Activated CD4-positive, alpha-beta memory T cell treated with anti-CD3 and anti-CD28 coated beads for 36 hours (primary cell): ENCODE results near the gene MAPK1. TPM values are rescaled to one million over a fixed set of nuclear protein-coding genes. Genes with fewer than 3 reads are reported as not detected.
"Not testable (repeated sequence)": the region's sequence is repeated elsewhere in the genome, so short reads cannot be mapped to it uniquely, and the experiment has no call there.

ENCODE experiments used
- CTCF ChIA-PET: fragments of 350-600 bp; sonication (Branson Sonifier 250); formaldehyde crosslinking; loops from one replicate; lab custom pipeline; 2021; ENCODE audit warnings: antibody characterized with exemption, inconsistent platforms; lab: Charles Lee
- POLR2A ChIA-PET: fragments of 350-600 bp; sonication (Branson Sonifier 250); formaldehyde crosslinking; loops from one replicate; lab custom pipeline; 2021; ENCODE audit warnings: antibody characterized with exemption; lab: Charles Lee
- DNase-seq: peaks from one replicate; pipeline ENCODE4 v3.0.0-alpha.2; 2020
- H3K27ac Mint-ChIP-seq: one replicate; pipeline ENCODE4 v1.8.0; 2021; ENCODE audit warnings: mixed read lengths
- H3K27me3 Mint-ChIP-seq: one replicate; pipeline ENCODE4 v1.8.0; 2021; ENCODE audit warnings: mixed read lengths
- H3K36me3 Mint-ChIP-seq: one replicate; pipeline ENCODE4 v1.8.0; 2021; ENCODE audit warnings: mixed read lengths
- H3K4me1 Mint-ChIP-seq: one replicate; pipeline ENCODE4 v1.8.0; 2021; ENCODE audit warnings: low read depth, mixed read lengths
- H3K4me3 Mint-ChIP-seq: one replicate; pipeline ENCODE4 v1.8.0; 2021; ENCODE audit warnings: mild to moderate bottlenecking, mixed read lengths
- H3K9me3 Mint-ChIP-seq: one replicate; pipeline ENCODE4 v1.8.0; 2021; ENCODE audit warnings: mixed read lengths
- intact Hi-C: fragments of 100-400 bp; cut with micrococcal nuclease; formaldehyde crosslinking; loops from one replicate; pipeline ENCODE4 v1.15.1; 2023
- total RNA-seq, 2 experiments: library from RNA; stranded (reverse); gene quantifications; one replicate each; pipeline ENCODE4 v1.2.3, GENCODE V29; 2021

The MAPK1 gene
- total RNA-seq, 2 experiments from 2014 or later, result 70.2 to 75.6 TPM

DNA sequence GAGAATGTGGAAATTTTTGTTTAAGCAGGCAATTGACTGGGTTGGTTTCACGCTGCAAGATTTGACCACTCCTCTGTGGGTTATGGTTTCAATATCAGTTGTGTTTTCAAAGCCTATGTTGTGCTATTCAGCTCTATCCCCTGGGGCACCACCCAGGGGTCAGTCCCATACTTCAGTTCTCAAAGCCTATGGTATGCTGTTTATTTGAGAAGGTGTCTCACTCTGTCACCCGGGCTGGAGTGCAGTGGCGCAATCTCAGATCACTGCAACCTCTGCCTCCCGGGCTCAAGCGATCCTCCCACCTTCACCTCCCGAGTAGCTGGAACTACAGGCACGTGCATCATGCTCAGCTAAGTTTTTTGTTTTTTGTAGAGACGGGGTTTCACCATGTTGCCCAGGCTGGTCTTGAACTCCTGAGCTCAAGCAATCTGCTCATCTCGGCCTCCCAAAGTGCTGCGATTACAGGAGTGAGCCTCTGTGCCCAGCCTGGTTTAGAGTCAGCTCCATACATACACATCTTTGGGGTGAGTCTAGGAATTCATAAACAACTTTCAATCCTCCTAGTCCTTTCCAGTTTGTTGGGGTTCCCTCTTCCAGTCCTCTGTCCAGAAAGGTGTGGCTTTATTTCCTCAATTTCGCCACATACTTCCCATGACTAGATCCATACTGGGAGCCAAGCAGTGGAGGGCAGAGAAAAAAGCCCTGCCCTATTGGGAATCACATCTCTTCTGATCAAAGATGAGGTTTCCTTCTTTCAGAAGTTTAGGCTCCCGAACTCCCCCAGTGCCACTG, 35.0 kb upstream of the MAPK1 start:
- no peak for DNase-seq
- no peaks in the 10 kb centered on the region for H3K4me1 Mint-ChIP-seq
- no peaks in the 10 kb centered on the region for H3K36me3 Mint-ChIP-seq
- ChIA-PET CTCF (interaction anchor here (0.9 kb wide), 1 partner anchor 26 kb away, joined by 4 read pairs; no protein-coding TSS in a partner anchor), POLR2A (no interaction called here)
- no peak overlapping the region for H3K27ac Mint-ChIP-seq
- intact Hi-C loops, result no loop called here
- no peak overlapping the region for H3K4me3 Mint-ChIP-seq
- no peaks in the 10 kb centered on the region for H3K27me3 Mint-ChIP-seq
- H3K9me3 Mint-ChIP-seq, result no peaks in the 10 kb centered on the region

GRCh38 chr22:21898354-21898896, 31.0 kb upstream of the MAPK1 start:
- CTCF ChIA-PET, result interaction anchor here (0.7 kb wide), 1 partner anchor 74 kb away, joined by 3 read pairs; no protein-coding TSS in a partner anchor
- Mint-ChIP-seq H3K36me3 (no peaks in the 10 kb centered on the region), H3K4me1 (no peaks in the 10 kb centered on the region), H3K9me3 (no peaks in the 10 kb centered on the region), H3K27ac (no peak overlapping the region), H3K27me3 (no peaks in the 10 kb centered on the region), H3K4me3 (no peak overlapping the region)
- POLR2A ChIA-PET, result interaction anchor here (0.6 kb wide), 1 partner anchor 106 kb away, joined by 6 read pairs; no protein-coding TSS in a partner anchor
- intact Hi-C loops, result no loop called here
- no peak for DNase-seq

- Mint-ChIP-seq H3K27ac (no peak overlapping the region), H3K9me3 (no peaks in the 10 kb centered on the region), H3K36me3 (no peaks in the 10 kb centered on the region), H3K4me3 (no peak overlapping the region), H3K27me3 (no peaks in the 10 kb centered on the region), H3K4me1 (no peaks in the 10 kb centered on the region)
- POLR2A ChIA-PET, result no interaction called here
- CTCF ChIA-PET, result interaction anchor here (1.3 kb wide), 1 partner anchor 75 kb away, joined by 3 read pairs; no protein-coding TSS in a partner anchor
- no peak for DNase-seq
- intact Hi-C loops, result no loop called here
These were observed 29.6 kb upstream of the MAPK1 start for GRCh38 chr22:21896951-21897513.

DNA sequence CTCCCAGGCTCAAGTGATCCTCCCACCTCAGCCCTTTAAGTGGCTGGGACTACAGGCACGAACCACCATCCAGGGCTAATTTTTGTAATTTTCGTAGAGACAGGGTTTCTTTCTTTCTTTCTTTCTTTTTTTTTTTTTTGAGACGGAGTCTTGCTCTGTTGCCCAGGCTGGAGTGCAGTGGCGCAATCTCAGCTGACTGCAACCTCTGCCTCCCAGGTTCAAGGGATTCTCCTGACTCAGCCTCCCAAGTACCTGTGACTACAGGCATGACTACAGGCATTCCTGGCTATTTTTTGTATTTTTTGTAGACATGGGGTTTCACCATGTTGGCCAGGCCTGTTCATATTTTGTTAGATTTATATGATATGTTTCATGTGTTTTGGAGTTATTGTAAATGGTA, 28.8 kb upstream of the MAPK1 start:
- H3K9me3 Mint-ChIP-seq, H3K4me1 Mint-ChIP-seq, H3K27me3 Mint-ChIP-seq, DNase-seq, H3K36me3 Mint-ChIP-seq, H3K4me3 Mint-ChIP-seq, intact Hi-C loops, POLR2A ChIA-PET, H3K27ac Mint-ChIP-seq: not testable (repeated sequence)
- CTCF ChIA-PET, result interaction anchor here (1.3 kb wide), 1 partner anchor 76 kb away, joined by 3 read pairs; no protein-coding TSS in a partner anchor

GRCh38 chr22:21894799-21895198, 27.4 kb upstream of the MAPK1 start:
- no peak overlapping the region for H3K4me3 Mint-ChIP-seq
- no peaks in the 10 kb centered on the region for H3K9me3 Mint-ChIP-seq
- intact Hi-C loops, result no loop called here
- DNase-seq, result no peak
- no peaks in the 10 kb centered on the region for H3K36me3 Mint-ChIP-seq
- H3K4me1 Mint-ChIP-seq, result no peaks in the 10 kb centered on the region
- CTCF ChIA-PET, result no interaction called here
- POLR2A ChIA-PET, result no interaction called here
- H3K27ac Mint-ChIP-seq, result no peak overlapping the region
- H3K27me3 Mint-ChIP-seq, result no peaks in the 10 kb centered on the region

GRCh38 chr22:21889251-21889990, 22.0 kb upstream of the MAPK1 start:
- no peaks in the 10 kb centered on the region for H3K9me3 Mint-ChIP-seq
- H3K4me3 Mint-ChIP-seq, result no peak overlapping the region
- H3K27me3 Mint-ChIP-seq, result no peaks in the 10 kb centered on the region
- ChIA-PET POLR2A (no interaction called here), CTCF (no interaction called here)
- H3K4me1 Mint-ChIP-seq, result no peaks in the 10 kb centered on the region
- no peak overlapping the region for H3K27ac Mint-ChIP-seq
- intact Hi-C loops, result no loop called here
- no peaks in the 10 kb centered on the region for H3K36me3 Mint-ChIP-seq
- DNase-seq, result no peak

GRCh38 chr22:21887841-21888240, 20.4 kb upstream of the MAPK1 start:
- Mint-ChIP-seq H3K4me1 (no peaks in the 10 kb centered on the region), H3K4me3 (no peak overlapping the region), H3K9me3 (no peaks in the 10 kb centered on the region), H3K36me3 (no peaks in the 10 kb centered on the region), H3K27ac (no peak overlapping the region), H3K27me3 (no peaks in the 10 kb centered on the region)
- CTCF ChIA-PET, result no interaction called here
- POLR2A ChIA-PET, result interaction anchor here (0.7 kb wide), 1 partner anchor 17 kb away, joined by 3 read pairs; no protein-coding TSS in a partner anchor
- intact Hi-C loops, result no loop called here
- no peak for DNase-seq

DNA sequence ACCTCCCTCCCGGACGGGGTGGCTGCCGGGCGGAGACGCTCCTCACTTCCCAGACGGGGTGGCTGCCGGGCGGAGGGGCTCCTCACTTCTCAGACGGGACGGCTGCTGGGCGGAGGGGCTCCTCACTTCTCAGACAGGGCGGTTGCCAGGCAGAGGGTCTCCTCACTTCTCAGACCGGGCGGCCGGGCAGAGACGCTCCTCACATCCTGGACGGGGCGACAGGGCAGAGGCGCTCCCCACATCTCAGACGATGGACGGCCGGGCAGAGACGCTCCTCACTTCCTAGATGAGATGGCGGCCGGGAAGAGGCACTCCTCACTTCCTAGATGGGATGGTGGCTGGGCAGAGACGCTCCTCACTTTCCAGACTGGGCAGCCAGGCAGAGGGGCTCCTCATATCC, 16.5 kb upstream of the MAPK1 start:
- H3K36me3 Mint-ChIP-seq, H3K9me3 Mint-ChIP-seq, H3K4me3 Mint-ChIP-seq, H3K4me1 Mint-ChIP-seq, DNase-seq, CTCF ChIA-PET, POLR2A ChIA-PET, H3K27ac Mint-ChIP-seq, H3K27me3 Mint-ChIP-seq, intact Hi-C loops: not testable (repeated sequence)

DNA sequence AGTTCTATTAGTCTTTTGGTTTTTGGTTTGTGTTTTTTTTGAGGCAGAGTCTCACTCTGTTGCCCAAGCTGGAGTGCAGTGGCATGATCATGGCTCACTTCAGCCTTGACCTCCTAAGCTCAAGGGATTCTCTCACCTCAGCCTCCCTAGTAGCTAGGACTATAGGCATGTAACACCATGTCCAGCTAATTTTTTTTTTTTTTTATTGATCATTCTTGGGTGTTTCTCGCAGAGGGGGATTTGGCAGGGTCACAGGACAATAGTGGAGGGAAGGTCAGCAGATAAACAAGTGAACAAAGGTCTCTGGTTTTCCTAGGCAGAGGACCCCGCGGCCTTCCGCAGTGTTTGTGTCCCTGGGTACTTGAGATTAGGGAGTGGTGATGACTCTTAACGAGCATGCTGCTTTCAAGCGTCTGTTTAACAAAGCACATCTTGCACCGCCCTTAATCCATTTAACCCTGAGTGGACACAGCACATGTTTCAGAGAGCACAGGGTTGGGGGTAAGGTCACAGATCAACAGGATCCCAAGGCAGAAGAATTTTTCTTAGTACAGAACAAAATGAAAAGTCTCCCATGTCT, 15.4 kb upstream of the MAPK1 start:
- intact Hi-C loops, H3K4me1 Mint-ChIP-seq, H3K27me3 Mint-ChIP-seq, H3K36me3 Mint-ChIP-seq, H3K4me3 Mint-ChIP-seq, H3K27ac Mint-ChIP-seq, POLR2A ChIA-PET, H3K9me3 Mint-ChIP-seq, DNase-seq, CTCF ChIA-PET: not testable (repeated sequence)

DNA sequence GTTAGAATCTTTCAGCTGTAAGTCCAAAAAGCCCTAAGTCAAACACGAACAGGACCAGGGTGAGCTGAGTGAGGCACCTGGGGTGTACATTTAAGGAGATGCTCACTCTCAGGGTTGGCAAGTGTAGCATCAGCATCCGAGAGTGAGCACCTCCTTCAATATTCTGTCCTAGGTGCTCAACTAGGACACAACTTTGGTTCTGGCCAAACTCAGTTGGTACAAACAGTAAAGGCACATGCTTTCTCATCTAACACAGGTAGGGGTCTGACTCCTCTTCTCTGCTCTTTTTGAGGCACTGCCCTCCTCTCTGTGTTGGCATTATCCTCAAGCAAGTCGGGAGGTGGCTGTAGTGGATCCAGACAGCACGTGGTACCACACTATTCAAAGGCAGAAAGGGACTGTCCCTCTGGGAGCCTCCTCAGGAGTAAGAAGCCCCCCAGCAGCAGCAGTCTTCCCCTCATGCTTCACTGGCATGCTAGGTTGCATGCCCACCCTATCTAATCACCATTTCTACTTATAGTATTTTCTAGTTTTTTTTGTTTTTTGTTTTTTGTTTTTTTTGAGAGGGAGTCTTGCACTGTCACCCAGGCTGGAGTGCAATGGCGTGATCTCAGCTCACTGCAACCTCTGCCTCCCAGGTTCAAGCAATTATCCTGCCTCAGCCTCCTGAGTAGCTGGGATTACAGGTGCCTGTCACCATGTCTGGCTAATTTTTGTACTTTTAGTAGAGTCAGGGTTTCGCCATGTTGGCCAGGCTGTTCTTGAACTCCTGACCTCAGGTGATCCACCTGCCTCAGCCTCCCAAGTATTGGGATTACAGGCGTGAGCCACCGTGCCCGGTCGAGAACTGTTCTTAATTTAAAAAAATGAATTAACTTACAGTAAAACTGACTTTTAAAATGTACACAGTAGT, 14.7 kb upstream of the MAPK1 start:
- POLR2A ChIA-PET, result no interaction called here

More for the DNA sequence above, 14.7 kb upstream of the MAPK1 start:
- Mint-ChIP-seq H3K4me3 (no peak overlapping the region), H3K27ac (no peak overlapping the region), H3K27me3 (peaks cover 2% of the 10 kb centered on the region), H3K4me1 (peaks cover 2% of the 10 kb centered on the region), H3K36me3 (no peaks in the 10 kb centered on the region), H3K9me3 (no peaks in the 10 kb centered on the region)
- DNase-seq, result no peak
- CTCF ChIA-PET, result no interaction called here
- intact Hi-C loops, result no loop called here
